HEK293 (cell line): ENCODE results near the gene STRN4.

Experiments used
- CTCF ChIP-seq: fragments of 450-650 bp; formaldehyde crosslinking; IDR thresholded peaks from 2 replicates; pipeline ENCODE4 v1.5.1; 2016; ENCODE audit warnings: missing biosample characterization, missing genetic modification characterization
- REST ChIP-seq: fragments of 450-650 bp; formaldehyde crosslinking; IDR thresholded peaks from 2 replicates; pipeline ENCODE4 v1.5.1; 2016; ENCODE audit warnings: missing biosample characterization, missing genetic modification characterization
- ZNF768 ChIP-seq: fragments of 450-650 bp; formaldehyde crosslinking; IDR thresholded peaks from 2 replicates; pipeline ENCODE4 v1.5.1; 2018; ENCODE audit warnings: missing biosample characterization, mild to moderate bottlenecking, missing genetic modification characterization

- TF ChIP-seq CTCF (tag by site-specific recombination) (no peak), ZNF768 (tag by site-specific recombination) (no peak), REST (no peak)
Observed at GRCh38 chr19:46772170-46773017, 26.1 kb upstream of the STRN4 start.
